ENCODE data around the gene KDM4B.

The KDM4B gene

GRCh38 chr19:4984438-4984990, 15.6 kb downstream of the KDM4B start:
- DNase-seq (ENCODE audit: low read depth): no peak

GRCh38 chr19:4985551-4985991, 16.7 kb downstream of the KDM4B start:
- no peak for DNase-seq (ENCODE audit: low read depth)

- DNase-seq (ENCODE audit: low read depth): no peak
Measured at GRCh38 chr19:4986056-4986455, 17.1 kb downstream of the KDM4B start.

- no peak for DNase-seq (ENCODE audit: low read depth)
Measured at GRCh38 chr19:4986471-4986891, 17.6 kb downstream of the KDM4B start.

GRCh38 chr19:4987256-4987655, 18.3 kb downstream of the KDM4B start:
- DNase-seq (ENCODE audit: low read depth): no peak

GRCh38 chr19:4987692-4988370, 18.9 kb downstream of the KDM4B start:
- DNase-seq (ENCODE audit: low read depth): no peak

GRCh38 chr19:4988770-4989251, 19.9 kb downstream of the KDM4B start:
- DNase-seq (ENCODE audit: low read depth): no peak

- no peak for DNase-seq (ENCODE audit: low read depth)
Measured at GRCh38 chr19:4990306-4990705, 21.4 kb downstream of the KDM4B start.

GRCh38 chr19:4991538-4991937, 22.6 kb downstream of the KDM4B start:
- no peak for DNase-seq (ENCODE audit: low read depth)

GRCh38 chr19:4991996-4992698, 23.2 kb downstream of the KDM4B start:
- no peak for DNase-seq (ENCODE audit: low read depth)

GRCh38 chr19:4993683-4994082, 24.8 kb downstream of the KDM4B start:
- no peak for DNase-seq (ENCODE audit: low read depth)

GRCh38 chr19:4996701-4997100, 27.8 kb downstream of the KDM4B start:
- DNase-seq (ENCODE audit: low read depth): no peak

GRCh38 chr19:4997297-4997696, 28.4 kb downstream of the KDM4B start:
- DNase-seq (ENCODE audit: low read depth): no peak

GRCh38 chr19:5000120-5000611, 31.3 kb downstream of the KDM4B start:
- DNase-seq (ENCODE audit: low read depth): no peak

GRCh38 chr19:5001615-5002014, 32.7 kb downstream of the KDM4B start:
- no peak for DNase-seq (ENCODE audit: low read depth)

GRCh38 chr19:5002143-5002542, 33.2 kb downstream of the KDM4B start:
- DNase-seq (ENCODE audit: low read depth): no peak

- DNase-seq (ENCODE audit: low read depth): no peak
Measured at GRCh38 chr19:5003781-5004180, 34.9 kb downstream of the KDM4B start.

- DNase-seq (ENCODE audit: low read depth): no peak
Measured at GRCh38 chr19:5005096-5005495, 36.2 kb downstream of the KDM4B start.

- no peak for DNase-seq (ENCODE audit: low read depth)
Measured at GRCh38 chr19:5006201-5006600, 37.3 kb downstream of the KDM4B start.

- DNase-seq (ENCODE audit: low read depth): no peak
Measured at GRCh38 chr19:5006821-5007220, 37.9 kb downstream of the KDM4B start.

- DNase-seq (ENCODE audit: low read depth): no peak
Measured at GRCh38 chr19:5011476-5012238, 42.7 kb downstream of the KDM4B start.
